Thyroid gland (tissue), 4 donors: Measurements from ENCODE around the gene SLC6A6.

Experiments used
- CTCF ChIP-seq, 6 experiments: fragments of 200-600 bp in 3 of 6; fragments of 450-650 bp in 3 of 6; sonication (generic) in 3 of 6; IDR thresholded peaks; one replicate each; pipeline ENCODE4 v1.5.1; 2016 to 2019; ENCODE audit warnings: antibody characterized with exemption in 6 of 6, mild to moderate bottlenecking in 2 of 6, inconsistent platforms in 1 of 6, moderate library complexity in 1 of 6
- POLR2A ChIP-seq, 2 donors: fragments of 450-650 bp; IDR thresholded peaks; one replicate each; pipeline ENCODE4 v1.6.1; 2017; ENCODE audit warnings: antibody characterized with exemption in 2 of 2, mild to moderate bottlenecking in 2 of 2, moderate library complexity in 1 of 2

- TF ChIP-seq POLR2A (IDR thresholded peaks at IDR 0.05) (no peak), CTCF (IDR thresholded peaks at IDR 0.05) (no peak)
These were observed 39.0 kb upstream of the SLC6A6 start for GRCh38 chr3:14363379-14363778.
